ENCODE measurements around the gene MYOF. TPM values are rescaled to one million over a fixed set of nuclear protein-coding genes. Genes with fewer than 3 reads are reported as not detected.

Gene MYOF
- polyA plus RNA-seq, 1 donor (not counting 4 experiments of a cell fraction or from before 2014, with no cell fraction given): 232 TPM

- peak overlapping the region; percentile 100 for H3K27ac ChIP-seq (ENCODE audit: control insufficient read depth, insufficient read depth, low read length)
- peaks cover 68% of the 10 kb centered on the region for H3K79me2 ChIP-seq (ENCODE audit: control insufficient read depth, insufficient read depth, low read length)
- no peaks in the 10 kb centered on the region for H4K20me1 ChIP-seq (ENCODE audit: control insufficient read depth, extremely low read depth, insufficient read depth, low read length)
- no peak overlapping the region for H2AFZ ChIP-seq (ENCODE audit: control insufficient read depth, low read length)
- dilution Hi-C loops (cut with MboI; ENCODE audit: extremely low pct_ligation_motif_present, low sequenced_read_pairs): no loop called here
- no peaks in the 10 kb centered on the region for H3K9me3 ChIP-seq (ENCODE audit: control insufficient read depth, low read depth, low read length)
- FAIRE-seq: peak; percentile 9
- H3K36me3 ChIP-seq (ENCODE audit: control insufficient read depth in 2 of 2, extremely low read depth in 1 of 2, insufficient read depth in 2 of 2, low read length in 2 of 2): peaks cover 7 to 28% of the 10 kb centered on the region in 2 experiments
- H3K4me1 ChIP-seq (ENCODE audit: control insufficient read depth, extremely low read depth, insufficient read depth, low read length): peaks cover 70% of the 10 kb centered on the region
- peak overlapping the region; percentile 41 for H3K9ac ChIP-seq (ENCODE audit: control insufficient read depth, extremely low read depth, insufficient read depth, low read length)
- TF ChIP-seq EZH2 (IDR thresholded peaks at IDR 0.05; ENCODE audit: low read length): no peak
- TF ChIP-seq CTCF (optimal IDR thresholded peaks at IDR 0.05 in 1 of 3, IDR thresholded peaks at IDR 0.05 in 1 of 3, conservative IDR thresholded peaks at IDR 0.05 in 1 of 3; ENCODE audit: extremely low read depth in 1 of 3, insufficient read depth in 2 of 3, low read length in 3 of 3): no peak
- no peaks in the 10 kb centered on the region for H3K27me3 ChIP-seq (ENCODE audit: control insufficient read depth, extremely low read depth, insufficient read depth, low read length)
- no peak for DNase-seq (ENCODE audit: low read depth, low spot score)
- H3K4me3 ChIP-seq (ENCODE audit: control insufficient read depth in 2 of 3, extremely low read depth in 1 of 3, insufficient read depth in 2 of 3, low read depth in 1 of 3, low read length in 3 of 3): no peak overlapping the region
- peak overlapping the region; percentile 36 for H3K4me2 ChIP-seq (ENCODE audit: control insufficient read depth, extremely low read depth, insufficient read depth, low read depth, low read length)
- H3K9me1 ChIP-seq (ENCODE audit: control insufficient read depth, extremely low read depth, insufficient read depth, low read length): no peaks in the 10 kb centered on the region
These were observed 20.9 kb downstream of the MYOF start for GRCh38 chr10:93461109-93461806.

- no peak overlapping the region for H3K4me3 ChIP-seq (ENCODE audit: control insufficient read depth in 2 of 3, extremely low read depth in 1 of 3, insufficient read depth in 2 of 3, low read depth in 1 of 3, low read length in 3 of 3)
- H3K4me1 ChIP-seq (ENCODE audit: control insufficient read depth, extremely low read depth, insufficient read depth, low read length): peaks cover 53% of the 10 kb centered on the region
- no peaks in the 10 kb centered on the region for H3K27me3 ChIP-seq (ENCODE audit: control insufficient read depth, extremely low read depth, insufficient read depth, low read length)
- no peaks in the 10 kb centered on the region for H3K9me1 ChIP-seq (ENCODE audit: control insufficient read depth, extremely low read depth, insufficient read depth, low read length)
- H3K27ac ChIP-seq (ENCODE audit: control insufficient read depth, insufficient read depth, low read length): peak overlapping the region; percentile 83
- peaks cover 70% of the 10 kb centered on the region for H3K79me2 ChIP-seq (ENCODE audit: control insufficient read depth, insufficient read depth, low read length)
- H2AFZ ChIP-seq (ENCODE audit: control insufficient read depth, low read length): no peak overlapping the region
- dilution Hi-C loops (cut with MboI; ENCODE audit: extremely low pct_ligation_motif_present, low sequenced_read_pairs): no loop called here
- TF ChIP-seq CTCF (optimal IDR thresholded peaks at IDR 0.05 in 1 of 3, IDR thresholded peaks at IDR 0.05 in 1 of 3, conservative IDR thresholded peaks at IDR 0.05 in 1 of 3; ENCODE audit: extremely low read depth in 1 of 3, insufficient read depth in 2 of 3, low read length in 3 of 3): no peak
- no peak for TF ChIP-seq EZH2 (IDR thresholded peaks at IDR 0.05; ENCODE audit: low read length)
- FAIRE-seq (peak; percentile 67), DNase-seq (ENCODE audit: low read depth, low spot score) (no peak)
- no peaks in the 10 kb centered on the region for H3K9me3 ChIP-seq (ENCODE audit: control insufficient read depth, low read depth, low read length)
- H3K9ac ChIP-seq (ENCODE audit: control insufficient read depth, extremely low read depth, insufficient read depth, low read length): peak overlapping the region; percentile 2
- peak overlapping the region; percentile 67 for H3K4me2 ChIP-seq (ENCODE audit: control insufficient read depth, extremely low read depth, insufficient read depth, low read depth, low read length)
- H4K20me1 ChIP-seq (ENCODE audit: control insufficient read depth, extremely low read depth, insufficient read depth, low read length): no peaks in the 10 kb centered on the region
- H3K36me3 ChIP-seq (ENCODE audit: control insufficient read depth in 2 of 2, extremely low read depth in 1 of 2, insufficient read depth in 2 of 2, low read length in 2 of 2): peaks cover 14 to 29% of the 10 kb centered on the region in 2 experiments
These were observed 22.7 kb downstream of the MYOF start for GRCh38 chr10:93459466-93459865.
